GM12801 (cell line): Measurements from ENCODE around the gene GAB3.

Experiments
- CTCF ChIP-seq: IDR thresholded peaks from one replicate; pipeline ENCODE4 v1.5.1; 2011; ENCODE audit warnings: control low read depth; ENCODE audit not compliant: insufficient read length; ENCODE audit errors: extremely low read depth

The GAB3 gene

GRCh38 chrX:154733066-154733425 is 17.8 kb downstream of the GAB3 start:
- no peak for TF ChIP-seq CTCF

GRCh38 chrX:154732421-154733065 is 18.3 kb downstream of the GAB3 start:
- no peak for TF ChIP-seq CTCF

- TF ChIP-seq CTCF, result no peak
These were observed 19.0 kb downstream of the GAB3 start for GRCh38 chrX:154731881-154732280.

- TF ChIP-seq CTCF, result no peak
These were observed 19.7 kb downstream of the GAB3 start for GRCh38 chrX:154731184-154731583.

GRCh38 chrX:154730253-154730891 is 20.5 kb downstream of the GAB3 start:
- no peak for TF ChIP-seq CTCF

GRCh38 chrX:154729439-154729838 is 21.4 kb downstream of the GAB3 start:
- TF ChIP-seq CTCF, result no peak

- TF ChIP-seq CTCF, result no peak
These were observed 22.3 kb downstream of the GAB3 start for GRCh38 chrX:154728431-154729190.
